Heart left ventricle (tissue), 16 donors: ENCODE results near the gene MPHOSPH6. TPM values are rescaled to one million over a fixed set of nuclear protein-coding genes. Genes with fewer than 3 reads are reported as not detected.

Source experiments
- ATAC-seq, 4 donors: fragments of 200-7000 bp; cut with Tn5 transposase; one replicate each; pipeline ENCODE4 v1.9.1; 2020 to 2022; ENCODE audit warnings: moderate library complexity in 4 of 4, mild to moderate bottlenecking in 3 of 4, moderate number of reproducible peaks in 1 of 4
- DNase-seq, 5 donors: peaks; one replicate each; pipeline ENCODE4 v3.0.0-alpha.2; 2020
- H3K27ac ChIP-seq, 12 donors: fragments of 200-600 bp; sonication (generic) in 4 of 12; one replicate each; pipeline versions ENCODE4 v1.5.0 to v1.8.0; 2016 to 2022; ENCODE audit warnings: mild to moderate bottlenecking in 2 of 12
- H3K27me3 ChIP-seq, 9 donors: fragments of 200-600 bp; sonication (generic) in 2 of 9; one replicate each; pipeline versions ENCODE4 v1.5.1 to v1.8.0; 2016 to 2022; ENCODE audit warnings: mild to moderate bottlenecking in 3 of 9
- H3K36me3 ChIP-seq, 9 donors: fragments of 200-600 bp; sonication (generic) in 2 of 9; one replicate each; pipeline versions ENCODE4 v1.5.0 to v1.8.0; 2018 to 2022; ENCODE audit warnings: mild to moderate bottlenecking in 2 of 9
- H3K4me1 ChIP-seq, 12 donors: fragments of 200-600 bp; sonication (generic) in 4 of 12; one replicate each; pipeline versions ENCODE4 v1.5.0 to v1.8.0; 2016 to 2022; ENCODE audit warnings: mild to moderate bottlenecking in 3 of 12
- H3K4me3 ChIP-seq, 12 donors: fragments of 200-600 bp; sonication (generic) in 4 of 12; one replicate each; pipeline versions ENCODE4 v1.5.0 to v1.8.0; 2017 to 2022; ENCODE audit warnings: mild to moderate bottlenecking in 9 of 12, moderate library complexity in 4 of 12
- H3K9me3 ChIP-seq, 12 donors: fragments of 200-600 bp; sonication (generic) in 4 of 12; one replicate each; pipeline versions ENCODE4 v1.5.0 to v1.8.0; 2016 to 2022; ENCODE audit warnings: mild to moderate bottlenecking in 1 of 12
- POLR2A ChIP-seq, 2 donors: fragments of 450-650 bp; IDR thresholded peaks; one replicate each; pipeline ENCODE4 v1.6.1; 2017; ENCODE audit warnings: antibody characterized with exemption in 2 of 2, mild to moderate bottlenecking in 2 of 2, moderate library complexity in 2 of 2
- WGBS, 4 donors: extraction: QIAGEN DNeasy Blood & Tissue Kit in 2 of 4; methylation state at CpG; one replicate each; pipeline versions ENCODE4 v1.1.5 to v1.1.7; 2013 to 2018; 5-methylcytosine and 5-hydroxymethylcytosine counted together
- intact Hi-C, 10 donors: fragments of 100-400 bp; cut with DNase I; formaldehyde crosslinking; loops; one replicate each; pipeline versions ENCODE4 v1.11.1 to v1.14.2; 2022
- polyA plus RNA-seq, 2 donors: library from polyadenylated mRNA; stranded (reverse); fragments of 200-250 nt; gene quantifications; one replicate each; pipeline ENCODE4 v1.2.3, GENCODE V29; 2013
- total RNA-seq, 9 donors: library from RNA; depleted of rRNA in 2 of 9; stranded (reverse); fragments of >200 nt in 2 of 9; fragmentation: NEBNext Ultra II Directional in 3 of 9; extraction: Animal tissue kit (Norgen Biotek cat#: 25700) in 3 of 9; gene quantifications; one replicate each; pipeline versions ENCODE4 v1.1.0 to v1.2.4, GENCODE V29; 2016 to 2023
- TF ChIP-seq, protein P1 (sequence below), 12 donors: fragments of 200-600 bp; sonication (generic) in 4 of 12; IDR thresholded peaks; one replicate each; pipeline versions ENCODE4 v1.5.0 to v1.8.0; 2018 to 2022; ENCODE audit warnings: antibody characterized with exemption in 12 of 12, mild to moderate bottlenecking in 5 of 12
- donor health status: ischemic (EF 13 %, LVEDD 7.1; RV severe dilation, severe dysfunction).
- donor health status: healthy with polysubstance abuse.
- donor health status: DM: no; HTN: yes; CAD: no.
- donor health status: DM: no; HTN: no; CAD: no.
- donor health status: ischemic (EF 25% LVEDD 6.9; RV normal size, moderate dysfunction).
- donor health status: ischemic (EF 25% LVEDD 5.7; RV mildly dilated, moderate dysfunction).
- donor health status: healthy.
- donor health status: DM: yes; HTN: yes; CAD: no.
- donor health status: ischemic (EF 35%, LVEDD 5.7; RV mildly dilated, moderate dysfunction).
- donor health status: nonischemic (EF 11% LVEDD 7.7; RV severe dilation, severe dysfunction).
- donor health status: DM: yes; HTN: yes; CAD: no.
- donor health status: PGD.
- donor health status: ischemic (EF 29% LVEDD 5.4; RV normal size, mild dysfunction).
- donor health status: nonischemic (EF 23%, LVEDD 6.1; RV moderate dilation, normal function).

The MPHOSPH6 gene
- total and polyA plus RNA-seq, 11 donors = 6.4 to 20.5 (median 8.9) TPM

DNA sequence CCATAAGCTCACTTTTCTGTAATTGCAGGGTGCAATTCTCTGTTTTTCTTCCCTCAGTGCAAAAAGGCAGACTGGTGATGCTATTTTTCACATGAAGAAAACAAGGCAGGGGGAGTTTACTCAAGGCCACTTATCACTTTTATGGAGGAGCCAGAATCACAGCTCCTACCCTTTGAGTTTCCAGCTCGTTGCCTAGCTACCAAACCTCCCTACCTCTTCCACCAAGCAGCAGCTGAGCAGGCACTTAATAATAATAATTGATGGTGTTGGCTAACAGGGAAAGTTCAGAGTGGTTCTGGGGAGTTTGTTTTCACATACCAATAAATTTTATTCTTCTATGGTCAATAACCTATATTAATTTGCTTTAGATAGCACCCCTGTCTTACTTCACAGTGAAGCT, 31.9 kb upstream of the MPHOSPH6 start:
- Histone ChIP-seq H3K9me3 (no peaks in the 10 kb centered on the region), H3K27me3 (no peaks in the 10 kb centered on the region), H3K4me3 (no peak overlapping the region), H3K4me1 (no peaks in the 10 kb centered on the region), H3K36me3 (no peaks in the 10 kb centered on the region), H3K27ac (no peak overlapping the region)
- intact Hi-C loops = no loop called here
- no peak for TF ChIP-seq POLR2A (IDR thresholded peaks at IDR 0.05)
- TF ChIP-seq, protein P1, sequence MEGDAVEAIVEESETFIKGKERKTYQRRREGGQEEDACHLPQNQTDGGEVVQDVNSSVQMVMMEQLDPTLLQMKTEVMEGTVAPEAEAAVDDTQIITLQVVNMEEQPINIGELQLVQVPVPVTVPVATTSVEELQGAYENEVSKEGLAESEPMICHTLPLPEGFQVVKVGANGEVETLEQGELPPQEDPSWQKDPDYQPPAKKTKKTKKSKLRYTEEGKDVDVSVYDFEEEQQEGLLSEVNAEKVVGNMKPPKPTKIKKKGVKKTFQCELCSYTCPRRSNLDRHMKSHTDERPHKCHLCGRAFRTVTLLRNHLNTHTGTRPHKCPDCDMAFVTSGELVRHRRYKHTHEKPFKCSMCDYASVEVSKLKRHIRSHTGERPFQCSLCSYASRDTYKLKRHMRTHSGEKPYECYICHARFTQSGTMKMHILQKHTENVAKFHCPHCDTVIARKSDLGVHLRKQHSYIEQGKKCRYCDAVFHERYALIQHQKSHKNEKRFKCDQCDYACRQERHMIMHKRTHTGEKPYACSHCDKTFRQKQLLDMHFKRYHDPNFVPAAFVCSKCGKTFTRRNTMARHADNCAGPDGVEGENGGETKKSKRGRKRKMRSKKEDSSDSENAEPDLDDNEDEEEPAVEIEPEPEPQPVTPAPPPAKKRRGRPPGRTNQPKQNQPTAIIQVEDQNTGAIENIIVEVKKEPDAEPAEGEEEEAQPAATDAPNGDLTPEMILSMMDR (IDR thresholded peaks at IDR 0.05) = no peak
- 41 to 76% (median 68%) methylated on average over 1 of the region's 1 CpG for WGBS, 4 donors
- ATAC-seq (no peak), DNase-seq (no peak)

DNA sequence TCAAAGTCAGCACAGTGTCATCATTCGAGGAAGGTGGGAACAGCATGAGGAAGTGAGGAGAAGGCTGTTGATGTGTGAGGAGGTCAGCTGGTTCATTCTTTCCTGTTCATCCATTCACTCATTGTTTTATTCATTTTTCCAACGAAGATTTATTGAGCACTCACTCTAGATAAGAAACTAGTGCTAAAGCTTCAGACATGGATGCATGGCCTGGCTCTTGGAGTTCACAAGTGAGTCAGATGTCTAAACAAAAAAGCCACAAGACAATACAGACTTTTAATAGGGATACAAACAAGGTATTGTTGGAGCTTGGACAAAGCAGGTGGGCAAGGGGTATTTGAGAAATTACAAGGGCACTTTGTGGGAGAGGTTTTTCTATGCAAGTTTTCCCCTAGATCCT, 31.3 kb upstream of the MPHOSPH6 start:
- H3K4me1 ChIP-seq = peaks cover 0 to 2% (median 0%) of the 10 kb centered on the region in 12 donors
- ATAC-seq = no peak
- TF ChIP-seq, protein P1 (IDR thresholded peaks at IDR 0.05) = no peak
- no peak for TF ChIP-seq POLR2A (IDR thresholded peaks at IDR 0.05)
- H3K36me3 ChIP-seq = no peaks in the 10 kb centered on the region
- 38 to 59% (median 51%) methylated on average over 2 of the region's 2 CpGs for WGBS, 4 donors
- no peak for DNase-seq
- no peak overlapping the region for H3K4me3 ChIP-seq
- H3K9me3 ChIP-seq = no peaks in the 10 kb centered on the region
- intact Hi-C loops = no loop called here
- no peaks in the 10 kb centered on the region for H3K27me3 ChIP-seq
- H3K27ac ChIP-seq = no peak overlapping the region

DNA sequence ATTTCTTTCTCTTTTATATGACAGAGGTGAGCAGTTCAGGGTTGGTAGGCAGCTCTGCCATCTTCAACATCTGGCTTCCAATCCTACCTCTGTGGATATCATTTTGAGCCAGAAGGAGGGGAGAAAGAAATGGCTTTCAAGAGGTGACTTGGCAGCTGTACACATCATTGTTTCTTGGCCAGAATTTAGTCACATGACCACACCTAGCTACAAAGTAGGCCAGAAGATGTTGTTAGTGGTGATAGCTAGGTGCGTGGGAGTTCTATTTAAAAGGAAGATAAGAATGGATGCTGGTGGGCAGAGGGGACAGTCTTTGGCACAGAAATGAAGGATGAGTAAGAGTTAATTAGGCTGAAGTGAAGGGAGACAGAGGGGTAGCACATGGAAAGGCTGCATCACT, 29.2 kb upstream of the MPHOSPH6 start:
- Histone ChIP-seq H3K36me3 (no peaks in the 10 kb centered on the region), H3K27me3 (no peaks in the 10 kb centered on the region), H3K4me1 (peaks cover 0 to 15% (median 0%) of the 10 kb centered on the region in 12 donors), H3K9me3 (no peaks in the 10 kb centered on the region), H3K27ac (no peak overlapping the region), H3K4me3 (no peak overlapping the region)
- TF ChIP-seq, protein P1 (IDR thresholded peaks at IDR 0.05) = no peak
- no peak for TF ChIP-seq POLR2A (IDR thresholded peaks at IDR 0.05)
- DNase-seq = no peak
- 30 to 56% (median 45%) methylated on average over 1 of the region's 1 CpG for whole genome bisulfite sequencing, 4 donors
- ATAC-seq = no peak
- intact Hi-C loops = no loop called here

DNA sequence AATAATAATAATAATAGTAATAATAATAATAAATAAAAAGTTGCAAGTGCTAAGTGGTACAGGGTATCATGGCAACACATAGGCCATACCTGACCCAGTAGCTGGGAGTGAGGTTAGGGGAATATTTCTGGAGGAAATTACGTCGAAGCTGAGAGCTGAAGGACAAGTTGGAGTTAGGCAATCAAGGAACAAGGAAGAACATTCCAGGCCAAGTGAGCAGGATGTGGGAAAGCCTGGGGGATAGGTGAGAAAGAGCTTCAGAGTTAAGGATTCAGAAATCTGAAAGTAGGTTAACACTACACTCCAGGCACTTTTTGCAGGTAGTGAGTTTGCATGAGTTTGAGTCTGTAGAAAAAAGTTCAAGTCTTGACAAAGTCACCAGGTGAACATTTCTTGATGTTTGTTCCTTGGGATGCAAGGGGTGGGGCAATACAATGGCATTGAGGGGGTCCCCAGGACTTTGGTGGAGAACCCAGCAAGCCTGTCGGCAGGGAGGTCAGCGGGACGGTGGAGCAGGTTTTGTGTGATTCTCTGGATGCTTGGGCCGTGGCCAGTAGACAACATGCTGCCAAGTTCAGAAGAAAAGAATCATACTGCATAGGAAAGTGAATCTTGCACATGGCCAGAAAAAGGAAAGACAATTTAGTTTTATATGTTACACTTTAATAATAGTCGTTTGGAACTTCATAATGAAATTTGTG, 27.7 kb upstream of the MPHOSPH6 start:
- H3K4me1 ChIP-seq = peaks cover 0 to 21% (median 0%) of the 10 kb centered on the region in 12 donors
- DNase-seq (no peak), ATAC-seq (no peak)
- H3K27me3 ChIP-seq = no peaks in the 10 kb centered on the region
- no peaks in the 10 kb centered on the region for H3K9me3 ChIP-seq
- 61 to 73% (median 69%) methylated on average over 7 of the region's 7 CpGs for WGBS, 4 donors
- TF ChIP-seq, protein P1 (IDR thresholded peaks at IDR 0.05) = no peak
- no peak for TF ChIP-seq POLR2A (IDR thresholded peaks at IDR 0.05)
- H3K36me3 ChIP-seq = no peaks in the 10 kb centered on the region
- no peak overlapping the region for H3K4me3 ChIP-seq
- intact Hi-C loops = no loop called here
- no peak overlapping the region for H3K27ac ChIP-seq
